GM13977 (cell line): ENCODE data around the gene SETBP1.

ENCODE experiments used
- DNase-seq: peaks from one replicate; pipeline ENCODE4 v3.0.0; 2012; ENCODE audit warnings: low spot score
- in situ Hi-C: fragments of 300-500 bp; cut with MboI; formaldehyde crosslinking; loops from one replicate; pipeline ENCODE4 v1.12.0; 2022; ENCODE audit warnings: low sequenced_read_pairs, low pct_unique_long_range_greater_than_20kb, mixed read lengths, inconsistent platforms; ENCODE audit not compliant: unreplicated experiment
- TF ChIP-seq, protein P1 (sequence below): IDR thresholded peaks from 2 replicates; pipeline ENCODE4 v1.5.1; 2012; ENCODE audit warnings: mild to moderate bottlenecking, control low read depth; ENCODE audit not compliant: insufficient read depth; ENCODE audit errors: extremely low read depth, missing control alignments

The SETBP1 gene

DNA sequence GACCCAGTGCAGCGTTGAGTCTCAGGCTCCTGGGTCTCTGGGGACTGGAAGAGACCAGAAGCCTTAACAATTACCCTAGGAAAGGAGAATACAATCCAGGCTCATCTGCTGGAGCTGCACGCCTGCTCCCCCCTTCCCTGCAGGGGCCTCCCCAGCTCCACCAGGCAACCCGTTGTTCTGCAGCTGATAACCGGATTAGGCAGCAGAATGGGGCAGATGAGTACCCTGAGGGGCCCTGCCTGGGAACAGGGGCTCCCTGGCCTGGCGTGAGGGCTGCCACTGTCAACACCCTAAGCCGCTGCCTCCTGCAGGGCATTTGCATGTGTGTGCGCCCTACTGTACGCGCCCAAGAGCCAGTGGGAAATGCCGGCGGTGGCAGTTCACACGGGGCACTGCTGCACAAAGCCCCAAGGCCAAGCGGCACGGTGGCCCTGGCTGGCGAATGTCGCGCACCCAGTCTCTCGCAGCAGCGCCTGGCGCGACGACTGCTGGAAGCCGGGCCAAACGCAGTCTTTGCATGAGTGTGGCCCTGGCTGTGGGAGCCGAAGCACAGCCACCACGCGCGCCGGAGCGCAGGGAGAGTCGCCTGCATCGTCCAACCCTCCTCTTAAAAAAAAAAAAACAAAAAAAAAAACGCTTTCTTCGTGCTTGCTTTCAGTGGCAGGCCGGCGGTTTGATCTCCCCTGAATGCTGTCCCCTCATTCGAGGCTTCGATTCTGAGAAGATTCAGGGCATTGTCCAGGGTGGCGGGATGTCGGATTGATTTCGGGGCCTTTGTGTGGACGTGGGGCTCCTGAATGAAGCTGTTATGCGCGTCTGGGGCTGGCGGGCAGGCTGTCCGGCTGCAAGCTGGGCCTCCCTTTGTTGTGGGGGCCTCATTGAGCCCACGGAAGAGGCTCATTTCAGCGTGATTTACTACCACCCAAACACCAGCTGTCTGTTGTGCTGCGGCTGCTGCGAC lies 63.8 kb downstream of the SETBP1 start:
- TF ChIP-seq, protein P1, sequence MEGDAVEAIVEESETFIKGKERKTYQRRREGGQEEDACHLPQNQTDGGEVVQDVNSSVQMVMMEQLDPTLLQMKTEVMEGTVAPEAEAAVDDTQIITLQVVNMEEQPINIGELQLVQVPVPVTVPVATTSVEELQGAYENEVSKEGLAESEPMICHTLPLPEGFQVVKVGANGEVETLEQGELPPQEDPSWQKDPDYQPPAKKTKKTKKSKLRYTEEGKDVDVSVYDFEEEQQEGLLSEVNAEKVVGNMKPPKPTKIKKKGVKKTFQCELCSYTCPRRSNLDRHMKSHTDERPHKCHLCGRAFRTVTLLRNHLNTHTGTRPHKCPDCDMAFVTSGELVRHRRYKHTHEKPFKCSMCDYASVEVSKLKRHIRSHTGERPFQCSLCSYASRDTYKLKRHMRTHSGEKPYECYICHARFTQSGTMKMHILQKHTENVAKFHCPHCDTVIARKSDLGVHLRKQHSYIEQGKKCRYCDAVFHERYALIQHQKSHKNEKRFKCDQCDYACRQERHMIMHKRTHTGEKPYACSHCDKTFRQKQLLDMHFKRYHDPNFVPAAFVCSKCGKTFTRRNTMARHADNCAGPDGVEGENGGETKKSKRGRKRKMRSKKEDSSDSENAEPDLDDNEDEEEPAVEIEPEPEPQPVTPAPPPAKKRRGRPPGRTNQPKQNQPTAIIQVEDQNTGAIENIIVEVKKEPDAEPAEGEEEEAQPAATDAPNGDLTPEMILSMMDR, result no peak
- no peak for DNase-seq
- in situ Hi-C loops, result no loop called here

DNA sequence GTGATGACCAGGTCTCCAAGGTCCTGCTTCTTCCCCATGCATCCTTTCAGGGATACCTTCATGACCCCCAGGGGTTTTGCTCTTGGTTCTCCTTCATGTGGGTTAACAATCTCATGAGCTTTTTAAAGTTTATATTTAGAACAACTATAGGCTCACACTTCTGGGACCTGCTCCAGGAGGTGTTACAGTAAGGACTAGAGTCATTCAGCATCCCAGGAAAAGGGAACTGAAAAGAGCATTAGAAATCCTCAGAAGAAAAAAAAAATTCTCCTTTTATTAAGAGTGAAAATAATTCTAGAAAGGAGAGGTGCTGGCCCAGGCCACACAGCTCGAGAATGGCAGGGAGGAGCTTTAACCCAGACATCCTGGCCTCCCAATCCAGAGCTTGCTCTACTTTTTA lies 66.5 kb downstream of the SETBP1 start:
- no peak for DNase-seq
- in situ Hi-C loops, result no loop called here
- TF ChIP-seq, protein P1, result no peak

DNA sequence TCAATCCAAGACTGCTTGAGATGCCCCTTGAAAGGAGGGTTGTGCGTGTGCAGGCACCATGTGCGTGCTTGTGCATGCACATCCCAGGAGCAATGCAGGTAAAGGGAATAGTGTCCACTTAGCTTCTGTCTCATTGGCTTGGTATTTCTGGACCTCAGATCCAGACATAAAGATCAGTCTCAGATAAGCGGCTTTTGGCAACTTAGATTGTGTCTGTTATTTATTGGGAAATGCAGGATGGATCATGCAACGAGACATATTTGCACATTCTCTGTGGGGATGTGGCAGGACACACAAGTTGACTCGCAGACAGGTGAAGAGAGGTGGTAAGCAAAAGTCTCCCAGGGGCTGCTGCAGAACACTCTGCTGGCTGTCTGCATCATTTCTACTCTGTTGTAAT lies 67.9 kb downstream of the SETBP1 start:
- DNase-seq, result no peak
- TF ChIP-seq, protein P1, result no peak
- in situ Hi-C loops, result no loop called here

DNA sequence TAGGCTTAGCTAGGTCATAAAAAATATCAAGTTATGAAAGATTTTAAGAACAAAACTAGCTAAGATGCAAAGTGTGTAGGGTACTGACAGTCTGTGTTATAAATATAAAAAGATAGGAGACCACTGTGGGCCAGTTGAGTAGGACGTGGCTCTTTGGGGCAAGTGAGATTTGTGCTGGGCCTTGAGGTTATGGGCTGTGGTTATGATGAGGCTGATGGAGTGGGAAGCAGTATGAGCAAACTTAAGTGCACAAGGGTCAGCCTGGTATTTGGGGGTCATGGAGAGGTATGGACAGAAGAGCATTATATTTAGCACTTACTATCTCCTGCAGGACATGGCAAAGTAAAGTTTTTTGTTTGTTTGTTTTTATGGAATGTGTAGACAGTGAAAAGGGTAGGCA lies 70.1 kb downstream of the SETBP1 start:
- no peak for DNase-seq
- TF ChIP-seq, protein P1, result no peak
- in situ Hi-C loops, result no loop called here

DNA sequence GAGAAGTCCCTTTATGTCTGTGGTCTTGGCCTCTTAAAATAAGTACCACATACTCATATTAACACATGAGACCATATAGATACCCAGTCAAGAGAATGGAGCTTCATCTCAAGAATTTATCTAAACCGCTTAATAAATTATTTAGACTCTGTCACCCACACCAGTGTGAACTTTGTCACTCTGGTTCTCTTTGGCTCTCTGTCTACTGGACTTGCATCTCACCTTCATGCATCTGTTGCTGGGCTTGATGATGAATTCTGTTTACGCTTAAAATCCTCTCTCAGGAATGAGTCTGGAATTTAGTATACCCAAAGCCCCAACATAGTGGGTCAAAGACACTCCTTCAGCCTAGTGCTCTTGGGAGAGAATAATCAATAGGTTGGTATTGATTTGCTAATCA lies 73.9 kb downstream of the SETBP1 start:
- DNase-seq, result no peak
- TF ChIP-seq, protein P1, result no peak
- in situ Hi-C loops, result no loop called here

DNA sequence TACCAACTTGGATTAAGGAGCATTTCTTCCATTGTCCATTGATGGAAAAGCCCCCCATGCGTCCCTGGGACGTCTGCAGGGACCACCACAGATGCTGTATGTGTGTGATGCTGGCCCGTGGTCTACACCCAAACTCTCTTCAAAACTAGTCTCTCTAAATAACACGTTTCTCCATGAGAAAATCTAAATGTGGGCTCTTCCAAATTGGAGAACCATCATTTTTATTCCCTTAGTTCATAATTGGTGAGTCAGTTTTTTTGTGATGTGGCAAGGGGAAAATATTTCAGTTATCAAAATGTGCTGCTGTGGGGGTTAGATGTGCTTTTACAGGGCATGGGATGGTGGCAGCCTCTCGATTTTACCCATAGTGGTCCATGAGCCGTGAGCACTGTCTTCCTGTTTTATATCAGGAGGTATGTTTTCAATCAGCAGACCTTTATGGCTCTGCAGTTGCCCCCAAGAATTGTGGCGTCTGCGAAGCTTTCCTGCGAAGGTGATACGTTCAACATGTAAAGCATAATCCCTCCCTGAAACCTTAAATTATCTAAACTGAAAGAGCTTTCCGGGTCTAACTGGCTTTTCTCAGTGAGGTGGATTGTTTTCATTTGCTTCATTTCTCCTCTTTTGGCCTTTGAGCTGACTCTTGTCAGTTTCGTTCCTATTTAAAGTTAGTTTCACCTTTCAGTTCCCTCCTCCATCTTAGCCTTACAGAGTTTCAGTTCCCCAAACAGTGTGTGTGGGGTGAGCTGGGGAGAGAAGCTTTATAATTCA lies 78.4 kb downstream of the SETBP1 start:
- peak; percentile 78 for DNase-seq
- in situ Hi-C loops, result no loop called here
- TF ChIP-seq, protein P1, result no peak
